ENCODE measurements around the gene CACNA1D. TPM values are rescaled to one million over a fixed set of nuclear protein-coding genes. Genes with fewer than 3 reads are reported as not detected.

The CACNA1D gene
- total and polyA plus RNA-seq, 2 donors (not counting 1 experiment from before 2014, with no cell fraction given) = 0.17 to 0.37 TPM

DNA sequence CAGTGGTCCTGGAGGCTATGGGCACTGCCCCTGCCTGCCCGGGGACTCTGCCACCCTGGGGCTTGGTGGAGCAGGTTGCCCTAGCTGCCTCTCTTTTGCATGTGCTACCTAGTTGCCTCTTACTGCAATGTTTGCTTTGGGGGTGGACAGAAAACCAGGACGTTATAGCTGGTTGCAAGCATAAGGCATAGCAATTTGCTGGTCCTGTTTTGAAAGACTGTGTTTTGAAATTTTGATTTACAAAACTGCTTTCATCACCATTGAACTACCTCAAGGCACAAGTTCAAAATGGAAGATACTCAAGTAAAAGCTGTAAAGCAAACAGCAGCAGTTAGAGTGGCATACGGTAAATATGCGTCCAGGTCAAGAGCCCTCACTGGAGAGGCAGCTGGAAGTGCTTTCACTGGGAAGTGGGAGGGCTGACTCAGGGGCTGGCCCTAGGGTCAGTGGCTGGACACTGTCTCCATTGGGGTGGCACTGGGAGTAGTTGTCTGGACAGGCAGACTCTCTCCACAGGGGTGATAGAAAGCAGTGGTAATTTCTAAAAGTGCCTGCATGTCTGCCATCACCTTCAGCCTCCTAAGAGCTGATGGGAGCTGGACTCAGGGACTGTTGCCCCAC lies 213.7 kb downstream of the CACNA1D start:
- H4K20me1 ChIP-seq (ENCODE audit: control insufficient read depth, extremely low read depth, insufficient read depth, low read length) = no peaks in the 10 kb centered on the region
- no peaks in the 10 kb centered on the region for H3K9me3 ChIP-seq (ENCODE audit: control insufficient read depth, insufficient read depth, low read depth, low read length)
- no peak for TF ChIP-seq EZH2 (IDR thresholded peaks at IDR 0.05; ENCODE audit: low read length, missing control alignments)
- TF ChIP-seq, protein P1, sequence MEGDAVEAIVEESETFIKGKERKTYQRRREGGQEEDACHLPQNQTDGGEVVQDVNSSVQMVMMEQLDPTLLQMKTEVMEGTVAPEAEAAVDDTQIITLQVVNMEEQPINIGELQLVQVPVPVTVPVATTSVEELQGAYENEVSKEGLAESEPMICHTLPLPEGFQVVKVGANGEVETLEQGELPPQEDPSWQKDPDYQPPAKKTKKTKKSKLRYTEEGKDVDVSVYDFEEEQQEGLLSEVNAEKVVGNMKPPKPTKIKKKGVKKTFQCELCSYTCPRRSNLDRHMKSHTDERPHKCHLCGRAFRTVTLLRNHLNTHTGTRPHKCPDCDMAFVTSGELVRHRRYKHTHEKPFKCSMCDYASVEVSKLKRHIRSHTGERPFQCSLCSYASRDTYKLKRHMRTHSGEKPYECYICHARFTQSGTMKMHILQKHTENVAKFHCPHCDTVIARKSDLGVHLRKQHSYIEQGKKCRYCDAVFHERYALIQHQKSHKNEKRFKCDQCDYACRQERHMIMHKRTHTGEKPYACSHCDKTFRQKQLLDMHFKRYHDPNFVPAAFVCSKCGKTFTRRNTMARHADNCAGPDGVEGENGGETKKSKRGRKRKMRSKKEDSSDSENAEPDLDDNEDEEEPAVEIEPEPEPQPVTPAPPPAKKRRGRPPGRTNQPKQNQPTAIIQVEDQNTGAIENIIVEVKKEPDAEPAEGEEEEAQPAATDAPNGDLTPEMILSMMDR (conservative IDR thresholded peaks at IDR 0.05 in 1 of 2, IDR thresholded peaks at IDR 0.05 in 1 of 2; ENCODE audit: low read depth in 1 of 2, low read length in 2 of 2) = no peak
- H3K4me1 ChIP-seq (ENCODE audit: control insufficient read depth, extremely low read depth, insufficient read depth, low read length) = no peaks in the 10 kb centered on the region
- no peaks in the 10 kb centered on the region for H3K36me3 ChIP-seq (ENCODE audit: control insufficient read depth, insufficient read depth, low read length)
- no peak overlapping the region for H3K4me3 ChIP-seq (replicated peaks in 1 of 4; ENCODE audit: control extremely low read depth in 1 of 4, insufficient read depth in 1 of 4, low read depth in 3 of 4, low read length in 4 of 4)
- H3K79me2 ChIP-seq (ENCODE audit: control insufficient read depth, insufficient read depth, low read length) = no peaks in the 10 kb centered on the region
- no peak overlapping the region for H2AFZ ChIP-seq (ENCODE audit: low read length)
- H3K27ac ChIP-seq (ENCODE audit: insufficient read depth, low read length) = no peak overlapping the region
- no peak overlapping the region for H3K9ac ChIP-seq (ENCODE audit: insufficient read depth, low read length)
- no peak for DNase-seq (ENCODE audit: low read depth in 2 of 2)
- no peaks in the 10 kb centered on the region for H3K27me3 ChIP-seq (ENCODE audit: control insufficient read depth, insufficient read depth, low read length)
- no peak overlapping the region for H3K4me2 ChIP-seq (ENCODE audit: extremely low read depth, insufficient read depth, low read length)

DNA sequence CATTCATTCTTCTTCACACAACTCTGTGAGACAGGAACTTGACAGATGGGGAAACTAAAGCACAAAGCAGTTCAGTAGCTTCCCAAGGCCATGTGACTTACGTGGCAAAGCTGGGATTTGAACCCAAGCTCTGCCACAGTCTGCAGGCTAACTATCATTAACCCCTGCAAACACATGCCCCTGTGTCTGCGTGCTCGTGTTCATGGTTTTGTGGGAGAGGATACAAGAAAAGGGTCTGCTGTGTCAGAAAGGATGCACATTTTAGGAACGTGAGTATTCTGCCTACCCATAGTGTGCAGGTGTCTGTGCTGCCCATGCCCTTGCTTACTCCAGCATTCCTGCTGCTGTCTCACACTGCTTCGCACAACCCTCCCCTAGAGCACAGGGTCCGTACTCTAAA lies 214.8 kb downstream of the CACNA1D start:
- Histone ChIP-seq H3K36me3 (ENCODE audit: control insufficient read depth, insufficient read depth, low read length) (no peaks in the 10 kb centered on the region), H3K4me1 (ENCODE audit: control insufficient read depth, extremely low read depth, insufficient read depth, low read length) (no peaks in the 10 kb centered on the region), H3K4me2 (ENCODE audit: extremely low read depth, insufficient read depth, low read length) (no peak overlapping the region), H3K9me3 (ENCODE audit: control insufficient read depth, insufficient read depth, low read depth, low read length) (no peaks in the 10 kb centered on the region), H4K20me1 (ENCODE audit: control insufficient read depth, extremely low read depth, insufficient read depth, low read length) (no peaks in the 10 kb centered on the region), H3K79me2 (ENCODE audit: control insufficient read depth, insufficient read depth, low read length) (no peaks in the 10 kb centered on the region), H3K27ac (ENCODE audit: insufficient read depth, low read length) (no peak overlapping the region), H3K27me3 (ENCODE audit: control insufficient read depth, insufficient read depth, low read length) (no peaks in the 10 kb centered on the region), H2AFZ (ENCODE audit: low read length) (no peak overlapping the region), H3K4me3 (replicated peaks in 1 of 4; ENCODE audit: control extremely low read depth in 1 of 4, insufficient read depth in 1 of 4, low read depth in 3 of 4, low read length in 4 of 4) (no peak overlapping the region), H3K9ac (ENCODE audit: insufficient read depth, low read length) (no peak overlapping the region)
- no peak for DNase-seq (ENCODE audit: low read depth in 2 of 2)
- no peak for TF ChIP-seq EZH2 (IDR thresholded peaks at IDR 0.05; ENCODE audit: low read length, missing control alignments)
- TF ChIP-seq, protein P1 (conservative IDR thresholded peaks at IDR 0.05 in 1 of 2, IDR thresholded peaks at IDR 0.05 in 1 of 2; ENCODE audit: low read depth in 1 of 2, low read length in 2 of 2) = no peak

DNA sequence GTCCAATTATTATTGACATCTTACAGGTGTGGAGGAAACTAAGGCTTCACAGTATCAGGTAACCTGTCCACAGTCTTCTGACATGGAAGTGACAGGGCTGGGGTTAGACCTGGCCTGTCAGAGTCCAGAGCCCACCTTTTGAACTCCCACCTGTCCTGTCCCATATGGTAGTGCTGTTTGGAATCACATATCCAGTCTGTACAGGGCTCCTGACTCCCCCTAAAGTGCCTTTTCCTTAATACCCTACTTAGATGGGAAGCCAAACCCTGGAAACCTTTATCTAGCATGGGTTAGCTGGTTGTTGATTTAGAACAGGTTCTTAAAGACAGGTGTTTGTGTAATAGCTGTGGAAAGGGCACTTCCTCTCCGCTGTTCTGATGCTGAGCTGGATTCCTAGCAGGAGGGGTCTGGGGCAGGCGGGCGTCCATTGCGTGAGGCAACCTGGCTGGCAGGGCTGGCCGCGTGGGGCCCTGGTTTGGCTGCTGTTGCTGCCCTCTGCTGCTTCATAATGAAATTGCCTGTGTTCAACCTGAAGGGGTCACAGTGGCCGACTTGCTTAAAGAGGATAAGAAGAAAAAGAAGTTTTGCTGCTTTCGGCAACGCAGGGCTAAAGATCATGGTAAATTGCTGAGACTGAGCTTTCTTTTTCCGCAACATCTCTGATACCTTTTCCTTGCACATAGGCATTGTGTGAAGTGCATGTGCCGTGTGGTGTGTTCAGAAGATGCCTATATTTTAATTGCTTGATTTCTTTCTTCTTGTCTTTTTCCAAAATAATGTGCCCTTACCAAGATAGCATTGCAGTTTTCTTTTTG lies 215.7 kb downstream of the CACNA1D start:
- H3K27ac ChIP-seq (ENCODE audit: insufficient read depth, low read length) = no peak overlapping the region
- H4K20me1 ChIP-seq (ENCODE audit: control insufficient read depth, extremely low read depth, insufficient read depth, low read length) = no peaks in the 10 kb centered on the region
- H3K4me2 ChIP-seq (ENCODE audit: extremely low read depth, insufficient read depth, low read length) = no peak overlapping the region
- H3K9me3 ChIP-seq (ENCODE audit: control insufficient read depth, insufficient read depth, low read depth, low read length) = no peaks in the 10 kb centered on the region
- H3K36me3 ChIP-seq (ENCODE audit: control insufficient read depth, insufficient read depth, low read length) = no peaks in the 10 kb centered on the region
- no peak overlapping the region for H2AFZ ChIP-seq (ENCODE audit: low read length)
- no peak overlapping the region for H3K9ac ChIP-seq (ENCODE audit: insufficient read depth, low read length)
- H3K79me2 ChIP-seq (ENCODE audit: control insufficient read depth, insufficient read depth, low read length) = no peaks in the 10 kb centered on the region
- no peak for TF ChIP-seq EZH2 (IDR thresholded peaks at IDR 0.05; ENCODE audit: low read length, missing control alignments)
- TF ChIP-seq, protein P1 (conservative IDR thresholded peaks at IDR 0.05 in 1 of 2, IDR thresholded peaks at IDR 0.05 in 1 of 2; ENCODE audit: low read depth in 1 of 2, low read length in 2 of 2) = peak; percentile 77 to 79
- no peak overlapping the region for H3K4me3 ChIP-seq (replicated peaks in 1 of 4; ENCODE audit: control extremely low read depth in 1 of 4, insufficient read depth in 1 of 4, low read depth in 3 of 4, low read length in 4 of 4)
- no peaks in the 10 kb centered on the region for H3K27me3 ChIP-seq (ENCODE audit: control insufficient read depth, insufficient read depth, low read length)
- H3K4me1 ChIP-seq (ENCODE audit: control insufficient read depth, extremely low read depth, insufficient read depth, low read length) = no peaks in the 10 kb centered on the region
- peak; percentile 45 to 64 for DNase-seq (ENCODE audit: low read depth in 2 of 2)
